Psoas muscle (tissue), 8 donors: ENCODE data around the gene FHAD1. TPM values are rescaled to one million over a fixed set of nuclear protein-coding genes. Genes with fewer than 3 reads are reported as not detected.

Experiments
- ATAC-seq, 4 donors: fragments of 200-7000 bp; cut with Tn5 transposase; one replicate each; pipeline ENCODE4 v1.9.1; 2020; ENCODE audit warnings: moderate library complexity in 3 of 4, mild to moderate bottlenecking in 2 of 4
- DNase-seq, 2 donors: peaks; one replicate each; pipeline ENCODE4 v3.0.0-alpha.2; 2020
- H3K27ac ChIP-seq: fragments of 200-600 bp; one replicate; pipeline ENCODE4 v1.8.0; 2022
- H3K27me3 ChIP-seq, 3 donors: fragments of 200-600 bp in 1 of 3; one replicate each; pipeline versions ENCODE4 v1.6.1 to v1.8.0; 2013 to 2022; ENCODE audit warnings: low read length in 2 of 3, mild to moderate bottlenecking in 2 of 3, moderate library complexity in 1 of 3; ENCODE audit not compliant: insufficient read depth in 3 of 3
- H3K36me3 ChIP-seq, 2 donors: fragments of 200-600 bp in 1 of 2; one replicate each; pipeline versions ENCODE4 v1.6.1 to v1.8.0; 2013 to 2022; ENCODE audit warnings: low read depth in 1 of 2, mild to moderate bottlenecking in 1 of 2, moderate library complexity in 1 of 2; ENCODE audit not compliant: insufficient read depth in 1 of 2
- H3K4me1 ChIP-seq: fragments of 200-600 bp; one replicate; pipeline ENCODE4 v1.8.0; 2022
- H3K4me3 ChIP-seq: fragments of 200-600 bp; one replicate; pipeline ENCODE4 v1.8.0; 2022; ENCODE audit warnings: mild to moderate bottlenecking
- H3K9me3 ChIP-seq: fragments of 200-600 bp; one replicate; pipeline ENCODE4 v1.8.0; 2022
- WGBS, 3 donors: extraction: QIAGEN DNeasy Blood & Tissue Kit; methylation state at CpG; one replicate each; pipeline versions ENCODE4 v1.1.6 to v1.1.7; 2013; 5-methylcytosine and 5-hydroxymethylcytosine counted together
- intact Hi-C, 2 donors: fragments of 100-400 bp; cut with DNase I; formaldehyde crosslinking; loops; one replicate each; pipeline versions ENCODE4 v1.11.0 to v1.14.2; 2022
- polyA plus RNA-seq, 3 donors: library from polyadenylated mRNA; stranded (reverse); fragments of 200-250 nt; gene quantifications; one replicate each; pipeline ENCODE4 v1.2.3, GENCODE V29; 2013
- total RNA-seq, 4 donors: library from RNA; stranded (reverse); fragmentation: NEBNext Ultra II Directional in 2 of 4; extraction: Animal tissue kit (Norgen Biotek cat#: 25700) in 2 of 4; gene quantifications; one replicate each; pipeline versions ENCODE4 v1.2.1 to v1.2.4, GENCODE V29; 2021 to 2023
- TF ChIP-seq, protein P1 (sequence below): fragments of 200-600 bp; IDR thresholded peaks from one replicate; pipeline ENCODE4 v1.8.0; 2022; ENCODE audit warnings: antibody characterized with exemption
- donor health status: healthy with polysubstance abuse.
- donor health status: DM: no; HTN: no; CAD: no; lungs with moderate emphysema.
- donor health status: Bipolar disorder and iron deficiency.
- donor health status: healthy.
- donor health status: DM: yes; HTN: yes; CAD: no.
- donor health status: DM: no; HTN: no; CAD: no.
- donor health status: DM: no; HTN: no; CAD: no.
- donor health status: DM: yes; HTN: yes; CAD: no.

The FHAD1 gene
- total and polyA plus RNA-seq, 7 donors, result 0.03 to 0.24 (median 0.06) TPM; not detected in 4

GRCh38 chr1:15355968-15356625 lies 109.1 kb downstream of the FHAD1 start:
- peaks cover 0 to 13% (median 5%) of the 10 kb centered on the region in 3 donors for H3K27me3 ChIP-seq
- no peaks in the 10 kb centered on the region for H3K36me3 ChIP-seq
- H3K4me1 ChIP-seq, result no peaks in the 10 kb centered on the region
- H3K4me3 ChIP-seq, result no peak overlapping the region
- no peak overlapping the region for H3K27ac ChIP-seq
- H3K9me3 ChIP-seq, result no peaks in the 10 kb centered on the region
- ATAC-seq, result no peak
- DNase-seq, result no peak
- TF ChIP-seq, protein P1, sequence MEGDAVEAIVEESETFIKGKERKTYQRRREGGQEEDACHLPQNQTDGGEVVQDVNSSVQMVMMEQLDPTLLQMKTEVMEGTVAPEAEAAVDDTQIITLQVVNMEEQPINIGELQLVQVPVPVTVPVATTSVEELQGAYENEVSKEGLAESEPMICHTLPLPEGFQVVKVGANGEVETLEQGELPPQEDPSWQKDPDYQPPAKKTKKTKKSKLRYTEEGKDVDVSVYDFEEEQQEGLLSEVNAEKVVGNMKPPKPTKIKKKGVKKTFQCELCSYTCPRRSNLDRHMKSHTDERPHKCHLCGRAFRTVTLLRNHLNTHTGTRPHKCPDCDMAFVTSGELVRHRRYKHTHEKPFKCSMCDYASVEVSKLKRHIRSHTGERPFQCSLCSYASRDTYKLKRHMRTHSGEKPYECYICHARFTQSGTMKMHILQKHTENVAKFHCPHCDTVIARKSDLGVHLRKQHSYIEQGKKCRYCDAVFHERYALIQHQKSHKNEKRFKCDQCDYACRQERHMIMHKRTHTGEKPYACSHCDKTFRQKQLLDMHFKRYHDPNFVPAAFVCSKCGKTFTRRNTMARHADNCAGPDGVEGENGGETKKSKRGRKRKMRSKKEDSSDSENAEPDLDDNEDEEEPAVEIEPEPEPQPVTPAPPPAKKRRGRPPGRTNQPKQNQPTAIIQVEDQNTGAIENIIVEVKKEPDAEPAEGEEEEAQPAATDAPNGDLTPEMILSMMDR, result no peak
- 84 to 88% (median 85%) methylated on average over 16 of the region's 16 CpGs for WGBS, 3 donors
- intact Hi-C loops, result no loop called here

- TF ChIP-seq, protein P1, result no peak
- Histone ChIP-seq H3K4me1 (no peaks in the 10 kb centered on the region), H3K4me3 (no peak overlapping the region), H3K9me3 (no peaks in the 10 kb centered on the region), H3K27ac (no peak overlapping the region), H3K36me3 (no peaks in the 10 kb centered on the region), H3K27me3 (peaks cover 0 to 4% (median 4%) of the 10 kb centered on the region in 3 donors)
- 80 to 87% (median 83%) methylated on average over 8 of the region's 8 CpGs for WGBS, 3 donors
- intact Hi-C loops, result no loop called here
- no peak for ATAC-seq
- DNase-seq, result no peak
Observed at GRCh38 chr1:15357612-15358207, 110.7 kb downstream of the FHAD1 start.

DNA sequence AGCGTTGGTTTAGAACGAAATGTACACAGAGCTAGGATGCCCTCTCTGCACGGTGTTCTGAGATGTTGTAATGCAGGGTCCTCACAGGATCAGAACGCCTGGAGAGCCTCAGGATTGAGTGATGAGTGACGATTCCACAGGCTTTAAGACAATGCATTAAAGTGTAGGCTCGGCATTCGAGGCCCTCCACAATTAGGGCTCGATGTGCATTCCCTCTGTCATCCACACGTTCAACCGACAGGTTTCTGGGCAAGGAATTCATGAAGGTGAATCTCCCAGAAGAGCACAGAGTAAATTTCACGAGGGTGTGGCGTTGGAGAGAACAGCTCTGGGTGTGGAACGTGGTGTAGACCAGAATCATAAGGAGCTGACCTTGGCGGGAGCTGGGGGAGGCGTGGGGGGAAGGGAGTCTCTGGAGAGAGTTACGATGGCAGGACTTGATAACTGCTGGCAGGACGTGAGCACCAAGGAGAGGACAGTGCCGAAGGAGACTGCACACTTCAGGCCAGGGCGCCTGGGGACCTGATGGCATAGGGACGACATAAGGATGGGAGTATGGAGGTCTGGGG lies 111.6 kb downstream of the FHAD1 start:
- ATAC-seq, result no peak
- DNase-seq, result no peak
- Histone ChIP-seq H3K4me1 (no peaks in the 10 kb centered on the region), H3K27me3 (peaks cover 0 to 2% (median 0%) of the 10 kb centered on the region in 3 donors), H3K4me3 (no peak overlapping the region), H3K27ac (no peak overlapping the region), H3K36me3 (no peaks in the 10 kb centered on the region), H3K9me3 (no peaks in the 10 kb centered on the region)
- intact Hi-C loops, result no loop called here
- WGBS, 3 donors, result 82 to 89% (median 85%) methylated on average over 20 of the region's 20 CpGs
- TF ChIP-seq, protein P1, result no peak

GRCh38 chr1:15360700-15361099 lies 113.7 kb downstream of the FHAD1 start:
- TF ChIP-seq, protein P1, result no peak
- Histone ChIP-seq H3K27ac (no peak overlapping the region), H3K27me3 (peaks cover 0 to 2% (median 0%) of the 10 kb centered on the region in 3 donors), H3K4me3 (no peak overlapping the region), H3K36me3 (no peaks in the 10 kb centered on the region), H3K4me1 (no peaks in the 10 kb centered on the region), H3K9me3 (no peaks in the 10 kb centered on the region)
- intact Hi-C loops, result no loop called here
- WGBS, 3 donors, result 88 to 89% (median 89%) methylated on average over 14 of the region's 14 CpGs
- ATAC-seq (no peak), DNase-seq (no peak)
